ENCODE data around the gene RAB30. TPM values are rescaled to one million over a fixed set of nuclear protein-coding genes. Genes with fewer than 3 reads are reported as not detected.
"Not testable (repeated sequence)": the region's sequence is repeated elsewhere in the genome, so short reads cannot be mapped to it uniquely, and the experiment has no call there.

Gene RAB30
- total RNA-seq, 3 donors from 2014 or later, result 20.3 to 26.6 (median 24.2) TPM

DNA sequence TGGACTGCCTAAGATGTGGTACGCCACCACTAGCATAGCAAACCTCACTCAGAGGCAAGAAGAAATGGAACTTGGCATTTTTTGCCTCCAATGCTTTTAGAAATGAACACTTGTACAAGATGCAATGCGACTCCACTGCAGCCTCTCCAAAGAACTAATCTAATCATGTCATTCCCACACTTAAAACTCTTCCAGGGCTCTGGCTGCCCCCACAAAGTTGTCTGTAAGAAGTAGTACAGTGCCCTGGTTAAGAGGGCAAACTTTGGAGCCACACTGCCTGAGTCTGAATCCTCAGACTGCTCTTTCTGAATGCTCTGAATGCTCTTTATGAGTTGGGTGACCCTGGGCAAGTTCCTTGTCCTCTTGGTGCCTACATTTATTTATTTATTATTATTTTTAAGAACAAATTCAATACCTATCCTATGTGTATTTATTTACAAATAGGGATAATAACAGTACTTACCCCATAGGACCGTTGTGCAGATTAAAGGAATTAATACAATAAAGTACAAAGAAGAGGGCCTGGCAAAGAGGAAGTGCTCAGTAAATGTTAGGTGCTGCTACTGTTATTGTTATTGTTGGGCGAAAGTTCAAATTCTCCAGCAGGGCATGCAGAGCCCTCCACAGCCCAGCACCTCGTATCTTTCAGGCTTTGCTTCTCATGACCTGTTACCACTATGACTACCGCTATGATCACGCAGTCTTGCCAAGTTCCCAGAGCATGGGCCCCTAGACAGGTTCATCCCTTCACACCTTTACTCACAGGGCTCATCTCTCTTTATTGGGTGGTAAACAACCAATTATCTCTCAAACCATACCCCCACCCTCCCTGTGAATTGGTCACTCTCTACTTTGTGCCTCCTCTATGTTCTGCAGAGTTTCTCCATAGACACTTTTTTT, 59.3 kb downstream of the RAB30 start:
- TF ChIP-seq POLR2AphosphoS5 (IDR thresholded peaks at IDR 0.05) (no peak), POLR2A (IDR thresholded peaks at IDR 0.05) (no peak)
- TF ChIP-seq, protein P1, sequence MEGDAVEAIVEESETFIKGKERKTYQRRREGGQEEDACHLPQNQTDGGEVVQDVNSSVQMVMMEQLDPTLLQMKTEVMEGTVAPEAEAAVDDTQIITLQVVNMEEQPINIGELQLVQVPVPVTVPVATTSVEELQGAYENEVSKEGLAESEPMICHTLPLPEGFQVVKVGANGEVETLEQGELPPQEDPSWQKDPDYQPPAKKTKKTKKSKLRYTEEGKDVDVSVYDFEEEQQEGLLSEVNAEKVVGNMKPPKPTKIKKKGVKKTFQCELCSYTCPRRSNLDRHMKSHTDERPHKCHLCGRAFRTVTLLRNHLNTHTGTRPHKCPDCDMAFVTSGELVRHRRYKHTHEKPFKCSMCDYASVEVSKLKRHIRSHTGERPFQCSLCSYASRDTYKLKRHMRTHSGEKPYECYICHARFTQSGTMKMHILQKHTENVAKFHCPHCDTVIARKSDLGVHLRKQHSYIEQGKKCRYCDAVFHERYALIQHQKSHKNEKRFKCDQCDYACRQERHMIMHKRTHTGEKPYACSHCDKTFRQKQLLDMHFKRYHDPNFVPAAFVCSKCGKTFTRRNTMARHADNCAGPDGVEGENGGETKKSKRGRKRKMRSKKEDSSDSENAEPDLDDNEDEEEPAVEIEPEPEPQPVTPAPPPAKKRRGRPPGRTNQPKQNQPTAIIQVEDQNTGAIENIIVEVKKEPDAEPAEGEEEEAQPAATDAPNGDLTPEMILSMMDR (IDR thresholded peaks at IDR 0.05), result no peak
- Histone ChIP-seq H3K27me3 (no peaks in the 10 kb centered on the region), H3K4me3 (no peak overlapping the region), H3K36me3 (no peaks in the 10 kb centered on the region), H3K27ac (no peak overlapping the region), H3K9me3 (no peaks in the 10 kb centered on the region), H3K4me1 (peaks cover 0 to 3% of the 10 kb centered on the region in 2 donors)
- intact Hi-C loops (cut with DNase I; ENCODE audit: low total_unique reads), result no loop called here
- DNase-seq (ENCODE audit: low spot score in 2 of 2), result no peak

- TF ChIP-seq POLR2AphosphoS5 (IDR thresholded peaks at IDR 0.05) (no peak), POLR2A (IDR thresholded peaks at IDR 0.05) (no peak)
- TF ChIP-seq, protein P1 (IDR thresholded peaks at IDR 0.05), result no peak
- DNase-seq (ENCODE audit: low spot score in 2 of 2), result no peak
- Histone ChIP-seq H3K9me3 (no peaks in the 10 kb centered on the region), H3K4me3 (no peak overlapping the region), H3K27me3 (no peaks in the 10 kb centered on the region), H3K36me3 (no peaks in the 10 kb centered on the region), H3K4me1 (peaks cover 0 to 3% of the 10 kb centered on the region in 2 donors), H3K27ac (no peak overlapping the region)
- intact Hi-C loops (cut with DNase I; ENCODE audit: low total_unique reads), result no loop called here
Observed at GRCh38 chr11:83011333-83012167, 60.1 kb downstream of the RAB30 start.

DNA sequence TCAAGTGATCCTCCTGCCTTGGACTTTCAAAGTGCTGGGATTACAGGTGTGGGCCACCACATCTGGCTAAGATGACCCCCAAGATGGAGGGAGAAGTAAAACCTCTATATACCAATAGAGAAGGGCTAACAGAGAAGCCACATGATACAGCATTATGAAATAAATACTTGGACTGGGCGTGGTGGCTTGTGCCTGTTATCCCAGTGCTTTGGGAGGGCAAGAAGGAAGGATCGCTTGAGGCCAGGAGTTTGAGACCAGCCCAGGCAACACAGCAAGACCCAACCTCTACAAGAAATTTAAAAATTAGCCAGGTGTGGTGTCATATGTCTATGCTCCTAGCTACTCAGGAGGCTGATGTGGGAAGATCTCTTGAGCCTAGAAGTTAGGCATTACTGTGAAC, 61.7 kb downstream of the RAB30 start:
- Histone ChIP-seq H3K9me3 (no peaks in the 10 kb centered on the region), H3K4me1 (peaks cover 0 to 3% of the 10 kb centered on the region in 2 donors), H3K27ac (no peak overlapping the region), H3K36me3 (no peaks in the 10 kb centered on the region), H3K4me3 (no peak overlapping the region), H3K27me3 (no peaks in the 10 kb centered on the region)
- intact Hi-C loops (cut with DNase I; ENCODE audit: low total_unique reads), result no loop called here
- TF ChIP-seq POLR2AphosphoS5 (IDR thresholded peaks at IDR 0.05) (no peak), POLR2A (IDR thresholded peaks at IDR 0.05) (no peak)
- TF ChIP-seq, protein P1 (IDR thresholded peaks at IDR 0.05), result no peak
- DNase-seq (ENCODE audit: low spot score in 2 of 2), result no peak

DNA sequence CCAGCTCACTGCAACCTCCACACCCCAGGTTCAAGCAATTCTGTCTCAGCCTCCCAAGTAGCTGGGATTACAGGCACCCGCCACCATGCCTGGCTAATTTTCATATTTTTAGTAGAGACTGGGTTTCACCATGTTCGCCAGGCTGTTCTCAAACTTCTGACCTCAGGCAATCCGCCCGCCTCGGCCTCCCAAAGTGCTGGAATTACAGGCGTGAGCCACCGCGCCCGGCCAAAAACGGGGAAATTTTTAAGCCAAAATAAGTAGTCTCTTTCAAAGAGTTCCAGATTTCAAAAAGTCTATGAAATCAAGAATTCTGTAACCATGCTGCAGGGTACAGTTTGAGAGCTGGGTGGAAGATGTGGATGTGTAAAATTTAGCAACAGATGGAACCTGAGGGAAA, 62.6 kb downstream of the RAB30 start:
- H3K4me3 ChIP-seq; intact Hi-C loops (cut with DNase I; ENCODE audit: low total_unique reads); DNase-seq (ENCODE audit: low spot score in 2 of 2); H3K9me3 ChIP-seq; H3K36me3 ChIP-seq; H3K27me3 ChIP-seq; H3K27ac ChIP-seq; H3K4me1 ChIP-seq: not testable (repeated sequence)

DNA sequence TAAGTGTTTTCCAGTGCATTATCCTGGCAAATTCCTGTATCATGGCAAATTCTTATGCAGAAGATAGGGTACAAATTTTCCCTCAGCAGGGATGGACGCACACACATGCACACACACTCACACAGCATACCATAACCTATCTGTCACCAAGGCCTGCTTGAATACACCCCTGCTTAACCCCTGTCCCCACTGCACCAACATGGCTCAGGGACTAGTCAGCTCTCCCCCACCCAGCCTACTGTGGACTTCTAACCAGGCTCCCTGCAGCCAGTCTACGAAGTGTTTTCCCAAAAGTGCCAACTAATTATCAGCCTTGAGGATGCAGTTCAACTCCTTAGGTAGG, 63.1 kb downstream of the RAB30 start:
- DNase-seq (ENCODE audit: low spot score in 2 of 2), result no peak
- Histone ChIP-seq H3K9me3 (no peaks in the 10 kb centered on the region), H3K4me1 (peaks cover 0 to 3% of the 10 kb centered on the region in 2 donors), H3K36me3 (no peaks in the 10 kb centered on the region), H3K27me3 (no peaks in the 10 kb centered on the region), H3K4me3 (no peak overlapping the region), H3K27ac (peak overlapping the region; percentile 1 to 61)
- intact Hi-C loops (cut with DNase I; ENCODE audit: low total_unique reads), result no loop called here
- TF ChIP-seq POLR2AphosphoS5 (IDR thresholded peaks at IDR 0.05) (no peak), POLR2A (IDR thresholded peaks at IDR 0.05) (no peak)
- TF ChIP-seq, protein P1 (IDR thresholded peaks at IDR 0.05), result no peak
